SIG-M5 treated with dmso at 0.1 percent for 504 hours (cell line): Measurements from ENCODE around the gene SBNO2.
"Not testable (repeated sequence)": the region's sequence is repeated elsewhere in the genome, so short reads cannot be mapped to it uniquely, and the experiment has no call there.

ENCODE experiments used
- DNase-seq: peaks from one replicate; lab custom pipeline; 2025; ENCODE audit not compliant: unreplicated experiment; lab: John Stamatoyannopoulos, UW

SBNO2 gene

GRCh38 chr19:1173845-1174809 is at the start of gene SBNO2:
Gene SBNO2 (minus strand): TSS chr19:1174268. CDS start chr19:1154276, 19,992 bp downstream.
- peak; percentile 62 for DNase-seq

GRCh38 chr19:1223018-1223855 is 49.2 kb upstream of the SBNO2 start:
- no peak for DNase-seq

GRCh38 chr19:1222394-1222793 is 48.3 kb upstream of the SBNO2 start:
- no peak for DNase-seq

- no peak for DNase-seq
Observed at GRCh38 chr19:1221904-1222255, 47.8 kb upstream of the SBNO2 start.

GRCh38 chr19:1220976-1221903 is 47.2 kb upstream of the SBNO2 start:
- DNase-seq, result no peak

- DNase-seq, result no peak
Observed at GRCh38 chr19:1220477-1220930, 46.4 kb upstream of the SBNO2 start.

- DNase-seq, result no peak
Observed at GRCh38 chr19:1219786-1220476, 45.9 kb upstream of the SBNO2 start.

GRCh38 chr19:1218751-1219567 is 44.9 kb upstream of the SBNO2 start:
- DNase-seq, result no peak

GRCh38 chr19:1217366-1217765 is 43.3 kb upstream of the SBNO2 start:
- no peak for DNase-seq

- DNase-seq, result no peak
Observed at GRCh38 chr19:1216756-1217155, 42.7 kb upstream of the SBNO2 start.

- no peak for DNase-seq
Observed at GRCh38 chr19:1214862-1215731, 41.0 kb upstream of the SBNO2 start.

GRCh38 chr19:1214299-1214861 is 40.3 kb upstream of the SBNO2 start:
- no peak for DNase-seq

- DNase-seq, result peak; percentile 35
Observed at GRCh38 chr19:1213391-1214286, 39.6 kb upstream of the SBNO2 start.

GRCh38 chr19:1211494-1212234 is 37.6 kb upstream of the SBNO2 start:
- no peak for DNase-seq

GRCh38 chr19:1210227-1210538 is 36.1 kb upstream of the SBNO2 start:
- DNase-seq, result no peak

GRCh38 chr19:1208830-1209229 is 34.8 kb upstream of the SBNO2 start:
- DNase-seq, result not testable (repeated sequence)
